ENCODE results near the gene ZNF212.

DNA sequence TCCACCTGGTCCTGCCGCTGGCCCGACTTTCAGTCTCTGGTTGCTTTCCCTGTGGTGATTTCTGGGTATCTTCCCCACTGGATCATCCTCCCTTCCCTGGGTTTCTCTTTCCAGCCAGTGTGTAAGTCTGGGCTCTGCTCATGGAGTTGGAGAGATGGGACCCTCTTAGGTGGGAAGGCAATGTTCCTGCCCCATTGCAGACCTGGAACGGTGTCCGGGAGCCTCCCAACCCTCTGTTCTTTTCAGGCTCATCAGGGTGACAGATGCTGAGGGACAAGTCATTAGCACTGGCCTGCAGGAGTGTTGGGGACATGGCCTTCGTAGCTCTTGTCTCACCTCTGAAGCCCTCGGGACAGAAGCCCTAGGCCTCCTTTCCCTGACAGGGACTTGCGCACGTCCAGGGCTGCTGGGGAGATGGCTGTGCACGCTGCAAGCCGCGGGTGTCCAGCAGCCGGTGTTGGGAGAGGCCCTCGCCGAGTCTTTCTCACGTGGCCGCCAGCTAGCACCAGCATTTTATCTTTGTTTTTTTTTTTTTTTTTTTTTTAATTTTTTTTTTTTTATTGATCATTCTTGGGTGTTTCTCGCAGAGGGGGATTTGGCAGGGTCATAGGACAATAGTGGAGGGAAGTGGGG lies 39.8 kb downstream of the ZNF212 start:
- TF ChIP-seq CTCF (IDR thresholded peaks at IDR 0.05): no peak
- TF ChIP-seq POLR2A (IDR thresholded peaks at IDR 0.05): no peak

Measured in lower leg skin (tissue), 3 donors.